ENCODE measurements around the gene CNNM2.

DNA sequence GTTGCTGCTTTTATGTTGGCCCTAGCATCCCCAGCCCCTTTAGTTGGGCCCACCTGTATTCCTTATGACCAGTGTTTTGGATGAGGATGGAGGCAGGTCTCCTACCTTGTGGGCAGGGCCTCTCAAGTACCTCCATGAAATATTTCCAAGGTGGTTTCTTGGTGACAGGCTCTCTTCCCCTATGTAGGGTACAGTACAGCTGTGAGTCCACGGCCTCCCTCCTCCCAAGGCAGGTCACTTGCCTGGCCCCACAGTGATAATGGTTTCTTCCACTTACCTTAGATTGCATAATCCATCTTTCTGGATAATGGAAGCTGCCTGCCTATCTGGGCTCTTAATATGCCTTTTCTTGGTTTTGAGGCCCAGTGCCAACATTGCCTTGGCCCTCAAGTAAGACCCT is 164.6 kb downstream of the CNNM2 start:
- TF ChIP-seq CTCF (IDR thresholded peaks at IDR 0.05) (no peak), POLR2A (IDR thresholded peaks at IDR 0.05) (no peak), POLR2AphosphoS5 (IDR thresholded peaks at IDR 0.05) (no peak)
